ENCODE data around the gene GTPBP3. TPM values are rescaled to one million over a fixed set of nuclear protein-coding genes. Genes with fewer than 3 reads are reported as not detected.

GTPBP3 gene
- polyA plus RNA-seq, 3 donors: 1.0 to 22.0 (median 1.7) TPM

GRCh38 chr19:17300992-17301619 is 36.2 kb upstream of the GTPBP3 start:
- Mint-ChIP-seq H3K36me3 (peaks cover 12 to 35% of the 10 kb centered on the region in 2 donors), H3K9me3 (peaks cover 4 to 13% (median 11%) of the 10 kb centered on the region in 7 donors), H3K4me1 (peaks cover 23% of the 10 kb centered on the region), H3K27me3 (ENCODE audit: low read depth in 3 of 3) (no peaks in the 10 kb centered on the region), H3K4me3 (no peak overlapping the region), H3K27ac (no peak overlapping the region)
- no peak for DNase-seq
- no peak overlapping the region for H3K4me2 ChIP-seq (replicated peaks; ENCODE audit: extremely low read depth, low read length, poor library complexity, severe bottlenecking)
- WGBS (ENCODE audit: insufficient coverage): 97% methylated on average over 51 of the region's 51 CpGs
- H3K27ac ChIP-seq (ENCODE audit: low read depth in 1 of 2, low read length in 2 of 2): no peak overlapping the region
- peaks cover 2 to 19% of the 10 kb centered on the region in 2 donors for H3K36me3 ChIP-seq (replicated peaks in 1 of 2; ENCODE audit: control insufficient read depth in 1 of 2, insufficient read depth in 2 of 2, low read length in 2 of 2)
- peaks cover 14% of the 10 kb centered on the region for H4K20me1 ChIP-seq (ENCODE audit: insufficient read depth, low read length)
- peaks cover 34 to 35% of the 10 kb centered on the region in 2 donors for H3K4me1 ChIP-seq (ENCODE audit: control insufficient read depth in 1 of 2, insufficient read depth in 2 of 2, low read length in 2 of 2)
- intact Hi-C loops (cut with micrococcal nuclease): loop anchor here in 1 of 2 donors (5.0 kb wide), 1 partner anchor 36 kb away; the partner anchor contains the start of gene GTPBP3
- H3K4me3 ChIP-seq (replicated peaks in 1 of 3; ENCODE audit: low read depth in 2 of 3, low read length in 3 of 3): no peak overlapping the region
- H3K79me2 ChIP-seq (ENCODE audit: insufficient read depth, low read length): peaks cover 37% of the 10 kb centered on the region
- H3K9me3 ChIP-seq (replicated peaks in 1 of 2; ENCODE audit: control insufficient read depth in 1 of 2, insufficient read depth in 1 of 2, low read length in 2 of 2): peaks cover 6 to 12% of the 10 kb centered on the region in 2 donors
- no peak overlapping the region for H2AFZ ChIP-seq (ENCODE audit: insufficient read depth, low read depth, low read length, poor library complexity, severe bottlenecking)
- no peak for TF ChIP-seq CTCF (IDR thresholded peaks at IDR 0.05)
- H3K9ac ChIP-seq (ENCODE audit: insufficient read depth, low read length, poor library complexity, severe bottlenecking): no peak overlapping the region
- H3K27me3 ChIP-seq (ENCODE audit: control insufficient read depth in 2 of 2, insufficient read depth in 2 of 2, low read length in 2 of 2): no peaks in the 10 kb centered on the region

DNA sequence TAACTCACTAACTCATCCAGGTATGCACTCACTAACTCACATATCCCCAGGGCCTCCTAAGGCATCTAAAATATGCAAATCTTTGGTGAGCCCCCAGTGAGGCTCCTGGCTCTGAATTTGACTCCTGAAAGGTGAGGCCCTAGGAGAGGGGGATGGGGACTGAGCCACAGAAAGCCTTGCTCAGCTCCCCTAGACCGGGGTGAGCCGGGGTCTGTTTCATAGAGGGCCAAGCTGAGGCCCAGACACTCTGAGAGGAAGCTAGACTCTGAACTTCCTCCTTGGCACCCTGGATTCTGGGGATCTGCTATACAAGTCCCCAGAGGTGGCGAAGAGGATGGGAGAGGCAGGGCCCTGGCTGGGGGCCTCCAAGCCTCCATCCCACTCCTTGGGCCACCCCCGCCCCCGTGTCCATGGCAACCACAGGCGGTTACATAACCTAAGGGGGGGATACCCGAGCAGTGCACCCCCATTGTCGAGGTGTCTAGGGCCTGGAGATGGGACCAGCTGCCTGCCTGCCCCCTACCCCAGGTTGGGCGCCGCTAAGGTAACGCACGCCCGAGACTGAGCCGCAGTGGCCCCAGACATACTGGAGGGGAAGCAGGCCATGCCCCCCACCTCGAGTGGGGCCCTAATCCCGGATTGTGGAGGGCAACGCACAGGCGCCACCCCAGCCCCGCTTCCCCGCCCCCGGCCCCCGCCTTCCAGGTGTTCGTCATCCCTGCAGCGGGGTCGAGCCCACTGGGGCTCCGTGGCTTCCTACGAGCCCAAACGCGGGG is 34.8 kb upstream of the GTPBP3 start:
- Mint-ChIP-seq H3K4me1 (peaks cover 31% of the 10 kb centered on the region), H3K36me3 (peaks cover 12 to 32% of the 10 kb centered on the region in 2 donors), H3K27me3 (ENCODE audit: low read depth in 3 of 3) (no peaks in the 10 kb centered on the region), H3K4me3 (peak overlapping the region; percentile 83 to 88), H3K9me3 (peaks cover 4 to 13% (median 11%) of the 10 kb centered on the region in 7 donors), H3K27ac (peak overlapping the region; percentile 42 to 78 (median 63))
- H3K4me2 ChIP-seq (replicated peaks; ENCODE audit: extremely low read depth, low read length, poor library complexity, severe bottlenecking): peak overlapping the region; percentile 97
- WGBS (ENCODE audit: insufficient coverage): under 1% methylated on average over 26 of the region's 29 CpGs
- H3K4me3 ChIP-seq (replicated peaks in 1 of 3; ENCODE audit: low read depth in 2 of 3, low read length in 3 of 3): peak overlapping the region; percentile 63 to 81 (median 80)
- H3K4me1 ChIP-seq (ENCODE audit: control insufficient read depth in 1 of 2, insufficient read depth in 2 of 2, low read length in 2 of 2): peaks cover 42 to 46% of the 10 kb centered on the region in 2 donors
- peaks cover 2 to 13% of the 10 kb centered on the region in 2 donors for H3K36me3 ChIP-seq (replicated peaks in 1 of 2; ENCODE audit: control insufficient read depth in 1 of 2, insufficient read depth in 2 of 2, low read length in 2 of 2)
- peak; percentile 42 to 72 (median 69) for DNase-seq
- no peaks in the 10 kb centered on the region for H3K27me3 ChIP-seq (ENCODE audit: control insufficient read depth in 2 of 2, insufficient read depth in 2 of 2, low read length in 2 of 2)
- H3K79me2 ChIP-seq (ENCODE audit: insufficient read depth, low read length): peaks cover 49% of the 10 kb centered on the region
- H2AFZ ChIP-seq (ENCODE audit: insufficient read depth, low read depth, low read length, poor library complexity, severe bottlenecking): peak overlapping the region; percentile 84
- H4K20me1 ChIP-seq (ENCODE audit: insufficient read depth, low read length): peaks cover 18% of the 10 kb centered on the region
- no peak for TF ChIP-seq CTCF (IDR thresholded peaks at IDR 0.05)
- H3K9me3 ChIP-seq (replicated peaks in 1 of 2; ENCODE audit: control insufficient read depth in 1 of 2, insufficient read depth in 1 of 2, low read length in 2 of 2): peaks cover 6 to 11% of the 10 kb centered on the region in 2 donors
- H3K27ac ChIP-seq (ENCODE audit: low read depth in 1 of 2, low read length in 2 of 2): peak overlapping the region; percentile 33 to 55
- peak overlapping the region; percentile 65 for H3K9ac ChIP-seq (ENCODE audit: insufficient read depth, low read length, poor library complexity, severe bottlenecking)
- intact Hi-C loops (cut with micrococcal nuclease): loop anchor here in 1 of 2 donors (5.0 kb wide), 1 partner anchor 35 kb away; the partner anchor contains the start of gene GTPBP3

All from CD14-positive monocyte (primary cell).